Subcutaneous adipose tissue (tissue), 4 donors: Measurements from ENCODE around the gene BHMT. TPM values are rescaled to one million over a fixed set of nuclear protein-coding genes. Genes with fewer than 3 reads are reported as not detected.

Experiments used
- CTCF ChIP-seq: fragments of 450-650 bp; IDR thresholded peaks from one replicate; pipeline ENCODE4 v1.5.1; 2016; ENCODE audit warnings: low read depth, mild to moderate bottlenecking, control low read depth, antibody characterized with exemption, moderate library complexity
- total RNA-seq, 4 donors: library from RNA; depleted of rRNA; stranded (reverse); fragments of >200 nt; gene quantifications; one replicate each; pipeline ENCODE4 v1.1.0, GENCODE V29; 2016

Gene BHMT
- total RNA-seq, 4 donors from 2014 or later, result 0.44 to 2.4 (median 1.9) TPM

- TF ChIP-seq CTCF, result no peak
Observed at GRCh38 chr5:79112703-79113058, 1.1 kb downstream of the BHMT start.

GRCh38 chr5:79119486-79119885 is 7.9 kb downstream of the BHMT start:
- TF ChIP-seq CTCF, result no peak

GRCh38 chr5:79120221-79120620 is 8.6 kb downstream of the BHMT start:
- TF ChIP-seq CTCF, result no peak

- TF ChIP-seq CTCF, result no peak
Observed at GRCh38 chr5:79122973-79123372, 11.4 kb downstream of the BHMT start.

- TF ChIP-seq CTCF, result no peak
Observed at GRCh38 chr5:79124607-79125006, 13.0 kb downstream of the BHMT start.

GRCh38 chr5:79130781-79131180 is 19.2 kb downstream of the BHMT start:
- no peak for TF ChIP-seq CTCF

- TF ChIP-seq CTCF, result no peak
Observed at GRCh38 chr5:79133121-79133656, 21.6 kb downstream of the BHMT start.
